Erythroblast (primary cell): ENCODE data around the gene NOL7.

ENCODE experiments used
- DNase-seq, 2 experiments: peaks; one replicate each; lab custom pipeline; 2025; lab: John Stamatoyannopoulos, UW
- GATA1 ChIP-seq: IDR thresholded peaks from 2 replicates; pipeline ENCODE4 v1.6.1; 2011; ENCODE audit warnings: low read depth, mild to moderate bottlenecking, control low read depth, low read length, moderate library complexity
- POLR2A ChIP-seq: IDR thresholded peaks from 2 replicates; pipeline ENCODE4 v1.6.1; 2011; ENCODE audit warnings: mild to moderate bottlenecking, low read length

The NOL7 gene

DNA sequence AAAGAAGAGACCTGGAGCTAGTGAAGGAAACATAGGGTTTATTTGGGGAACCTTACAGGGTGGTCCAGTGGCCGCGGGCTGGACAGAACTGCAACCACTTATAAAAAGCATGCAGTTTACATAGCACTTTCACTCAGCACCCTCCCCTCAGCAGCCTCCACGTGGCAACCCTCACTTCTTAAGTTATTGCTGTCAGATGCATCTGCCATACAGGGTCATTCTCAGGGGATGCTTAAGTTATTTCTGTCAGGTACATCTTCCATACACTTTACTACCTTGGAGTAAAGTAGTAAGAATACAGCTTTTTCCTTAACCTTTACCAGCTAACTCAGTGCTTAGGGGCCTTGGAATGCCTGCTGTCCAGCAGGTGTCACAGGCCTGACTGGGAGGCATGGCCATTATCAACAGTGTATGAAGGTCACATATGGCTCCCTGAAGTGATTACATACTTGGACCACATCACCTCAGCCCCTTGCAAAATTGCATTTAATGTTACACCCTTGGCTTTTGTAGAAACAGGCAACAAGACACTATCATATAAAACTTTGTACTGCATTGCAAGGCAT is 2.0 kb upstream of the NOL7 start:
- no peak for DNase-seq
- TF ChIP-seq GATA1 (no peak), POLR2A (no peak)

DNA sequence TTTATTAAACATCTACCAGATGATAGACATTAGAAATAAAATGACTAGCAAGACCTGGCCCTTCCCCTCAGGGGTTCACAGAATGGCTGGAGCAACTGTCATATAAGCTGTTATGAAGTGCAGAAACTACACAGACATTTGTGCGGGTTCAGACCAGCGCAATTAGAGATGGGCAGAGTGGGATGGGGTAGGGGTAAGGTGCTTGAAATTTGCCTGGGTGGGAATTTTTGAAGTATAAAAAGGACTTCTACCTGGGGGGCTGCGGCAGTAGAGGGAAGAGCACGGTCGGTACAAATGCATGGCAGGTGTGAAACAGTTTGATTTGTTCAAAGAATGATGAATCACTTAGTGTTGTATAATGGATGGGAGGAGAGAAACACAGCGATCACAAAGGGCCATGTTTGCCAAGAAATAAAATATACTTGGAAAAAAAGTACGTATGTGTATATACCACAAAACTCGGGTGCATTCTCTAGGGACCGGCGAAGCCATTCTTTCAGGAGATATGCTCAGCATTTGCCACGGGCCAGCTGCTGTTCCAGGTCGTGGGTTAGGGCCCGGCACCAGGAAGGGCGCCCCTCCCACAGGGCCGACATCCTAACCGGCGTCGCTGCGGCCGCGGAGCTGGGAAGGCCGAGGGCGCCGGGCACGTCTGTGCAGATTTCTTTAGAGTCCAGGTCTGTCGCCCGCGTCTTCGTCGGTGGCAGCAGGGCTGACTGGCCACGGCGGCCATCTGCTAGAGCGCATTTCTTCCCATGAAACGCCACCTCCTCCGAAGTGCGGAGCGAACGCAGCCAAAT is 809 bp upstream of the NOL7 start:
- DNase-seq, result peak; percentile 34 to 72
- TF ChIP-seq POLR2A (no peak), GATA1 (no peak)

- no peak for TF ChIP-seq POLR2A
- TF ChIP-seq GATA1, result no peak
- peak; percentile 58 to 70 for DNase-seq
Observed at GRCh38 chr6:13615792-13616120, 621 bp downstream of the NOL7 start.

- DNase-seq, result no peak
- TF ChIP-seq GATA1, result no peak
- no peak for TF ChIP-seq POLR2A
Observed at GRCh38 chr6:13617066-13617465, 1.9 kb downstream of the NOL7 start.

DNA sequence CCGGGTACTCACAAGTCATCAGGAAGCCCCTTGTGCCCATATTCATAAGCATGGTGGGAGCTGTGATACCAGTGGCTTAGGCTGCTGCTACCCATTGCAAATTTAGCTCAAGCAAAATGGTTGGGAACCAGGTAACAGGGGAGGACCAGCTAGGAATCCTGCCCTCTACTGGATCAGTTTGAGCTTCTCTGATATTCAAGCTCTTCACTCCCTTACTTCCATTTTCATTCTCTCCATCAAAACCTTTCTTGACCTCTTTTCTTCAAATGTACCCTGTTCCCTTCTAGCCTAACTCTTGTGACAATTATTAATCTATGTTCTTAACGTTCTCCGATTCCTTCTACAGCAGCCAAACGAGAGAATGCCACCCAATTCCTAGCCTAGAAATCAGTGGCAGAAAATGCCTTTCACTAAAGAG is 9.7 kb downstream of the NOL7 start:
- peak; percentile 59 to 67 for DNase-seq
- TF ChIP-seq GATA1 (no peak), POLR2A (no peak)

- TF ChIP-seq GATA1, result no peak
- no peak for TF ChIP-seq POLR2A
- no peak for DNase-seq
Observed at GRCh38 chr6:13629459-13630116, 14.5 kb downstream of the NOL7 start.

GRCh38 chr6:13630499-13630898 is 15.4 kb downstream of the NOL7 start:
- no peak for DNase-seq
- TF ChIP-seq GATA1 (no peak), POLR2A (no peak)

GRCh38 chr6:13633343-13633742 is 18.2 kb downstream of the NOL7 start:
- peak in 1 of 2 experiments; percentile 15 for DNase-seq
- TF ChIP-seq GATA1 (no peak), POLR2A (no peak)

DNA sequence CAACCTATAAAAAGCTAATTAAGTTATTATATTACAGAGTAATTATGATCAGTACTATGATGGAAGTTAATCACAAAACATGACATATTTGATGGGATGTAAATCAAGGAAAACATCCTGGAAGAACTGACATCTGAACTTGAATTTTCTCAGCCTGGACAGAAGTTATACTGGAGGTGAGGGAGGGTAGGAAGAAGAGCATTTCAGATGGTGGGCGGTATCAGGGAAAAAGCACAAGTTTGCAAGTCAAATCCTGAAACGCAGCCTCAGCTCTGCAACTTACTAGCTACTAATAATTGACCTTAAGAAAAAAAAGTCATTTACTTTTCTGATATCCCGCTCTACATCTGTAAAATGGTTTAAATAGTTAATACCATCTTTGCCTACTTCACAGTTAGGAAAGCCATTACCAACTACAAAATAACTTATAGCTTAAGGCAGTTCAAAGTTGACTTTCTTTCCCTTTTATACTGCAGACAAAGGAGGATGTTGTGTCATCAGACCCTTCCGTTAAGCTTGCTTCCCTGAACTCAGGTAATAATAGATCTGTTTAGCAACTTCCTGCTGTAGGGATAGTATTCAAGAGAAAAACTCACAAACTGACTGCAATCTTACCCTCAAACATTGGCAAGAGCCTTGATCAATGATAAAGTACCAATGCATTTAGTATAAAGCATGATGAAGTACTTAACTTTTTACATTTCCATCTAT is 21.0 kb downstream of the NOL7 start:
- TF ChIP-seq GATA1, result no peak
- no peak for TF ChIP-seq POLR2A
- no peak for DNase-seq

- TF ChIP-seq GATA1 (no peak), POLR2A (no peak)
- DNase-seq, result no peak
Observed at GRCh38 chr6:13638014-13638413, 22.9 kb downstream of the NOL7 start.

GRCh38 chr6:13638626-13639025 is 23.5 kb downstream of the NOL7 start:
- no peak for DNase-seq
- TF ChIP-seq POLR2A, result no peak
- no peak for TF ChIP-seq GATA1

- no peak for TF ChIP-seq POLR2A
- no peak for DNase-seq
Observed at GRCh38 chr6:13641315-13641714, 26.2 kb downstream of the NOL7 start.

DNA sequence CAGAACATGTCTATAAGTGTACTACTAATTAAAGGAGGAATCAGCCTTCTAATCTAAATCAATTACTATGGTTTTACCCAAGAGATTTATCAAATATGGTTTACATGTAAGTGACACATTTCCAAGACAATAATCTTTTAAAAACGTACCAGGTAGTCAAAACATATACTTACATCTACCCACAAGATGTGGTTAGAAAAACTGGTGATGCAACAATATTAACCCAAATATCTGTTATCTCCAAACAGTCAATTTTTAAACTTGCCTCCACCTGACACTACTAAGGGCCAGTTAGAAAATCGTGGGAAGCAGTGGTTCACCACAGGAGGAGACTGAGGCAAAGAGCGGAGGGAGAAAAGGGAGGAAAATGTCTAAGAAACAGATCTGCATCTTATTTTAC is 28.0 kb downstream of the NOL7 start:
- DNase-seq, result no peak
- TF ChIP-seq GATA1, result no peak
- no peak for TF ChIP-seq POLR2A

- TF ChIP-seq GATA1, result no peak
- TF ChIP-seq POLR2A, result no peak
- DNase-seq, result no peak
Observed at GRCh38 chr6:13648850-13649249, 33.7 kb downstream of the NOL7 start.
